RPMI7951 (cell line): ENCODE data around the gene PRKCQ. TPM values are rescaled to one million over a fixed set of nuclear protein-coding genes. Genes with fewer than 3 reads are reported as not detected.
A peak's percentile ranks its signal among the peaks of the same experiment; 100 is the strongest.

Source experiments
- DNase-seq: peaks from one replicate; pipeline ENCODE4 v3.0.0-alpha.2; 2012; ENCODE audit warnings: low read depth
- total RNA-seq: library from RNA; depleted of rRNA; stranded (reverse); fragments of >200 nt; shearing (Covaris generic); gene quantifications from 2 replicates; pipeline ENCODE4 v1.2.3, GENCODE V29; 2014

PRKCQ gene
- total RNA-seq, 1 experiment from 2014 or later, result not detected

DNA sequence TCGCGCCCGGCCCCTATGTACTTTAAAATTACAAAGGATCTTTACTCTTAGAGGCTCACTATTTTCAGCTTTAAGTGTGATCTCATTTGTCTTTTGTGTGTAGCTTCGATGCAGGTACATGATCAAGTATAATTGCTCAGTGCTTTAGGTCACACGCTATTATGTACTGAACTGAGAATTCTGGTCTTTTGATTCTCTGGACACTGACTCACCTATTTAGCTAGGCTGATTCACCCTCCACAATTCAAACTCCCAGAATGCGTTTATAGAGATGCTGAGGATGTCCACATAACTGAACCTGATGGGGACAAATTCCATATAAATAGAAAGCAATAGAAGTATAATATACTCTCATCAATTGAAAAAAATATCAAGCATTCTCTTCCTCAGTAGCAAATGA, 57.8 kb downstream of the PRKCQ start:
- no peak for DNase-seq

DNA sequence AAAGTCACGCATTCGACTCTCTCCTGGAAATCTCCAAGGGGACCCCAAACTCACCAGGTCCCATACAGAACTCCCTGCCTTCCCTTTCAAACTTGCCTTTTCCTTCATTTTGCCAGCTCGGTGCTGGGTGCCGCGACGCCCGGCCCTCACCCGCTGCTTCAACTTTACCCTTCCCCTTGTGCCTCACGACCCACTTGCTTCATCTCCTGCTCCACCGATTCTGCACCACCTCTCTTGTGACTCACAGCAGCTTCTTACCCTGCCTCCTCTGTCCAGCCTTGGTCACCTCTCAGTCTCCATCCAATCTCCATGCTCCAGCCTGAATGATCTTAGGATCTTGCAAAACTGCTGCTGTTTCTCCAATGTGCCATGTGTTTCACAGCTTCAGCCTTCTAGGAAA, 59.9 kb downstream of the PRKCQ start:
- DNase-seq, result no peak

DNA sequence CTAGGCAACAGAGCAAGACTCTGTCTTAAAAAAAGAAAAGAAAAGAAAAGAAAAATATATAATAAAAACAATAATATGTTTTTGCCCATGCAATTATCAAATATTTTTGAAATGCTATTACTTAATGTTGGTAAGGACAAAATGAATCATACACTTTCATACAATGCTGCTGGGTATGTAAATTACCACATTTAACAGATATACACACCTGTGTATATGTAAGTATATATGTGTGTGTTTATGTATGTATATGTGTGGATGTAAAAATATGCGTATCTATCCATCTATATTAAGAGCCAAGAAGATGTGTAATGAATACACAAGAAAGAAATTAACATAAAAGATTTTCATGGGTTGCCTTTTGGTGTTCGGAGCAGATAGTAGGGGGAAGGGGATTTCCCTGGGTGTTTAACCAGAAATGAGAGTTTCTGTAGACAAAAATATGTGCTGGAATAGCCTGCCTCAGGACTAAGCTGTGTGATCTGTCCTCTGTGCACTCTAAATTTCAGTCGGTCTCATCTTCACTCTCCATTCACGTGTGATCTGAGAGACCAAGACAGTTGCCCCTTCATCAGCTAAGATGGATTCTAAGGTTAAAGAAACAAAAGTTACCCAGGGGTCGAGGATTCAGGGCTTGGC, 61.2 kb downstream of the PRKCQ start:
- no peak for DNase-seq

DNA sequence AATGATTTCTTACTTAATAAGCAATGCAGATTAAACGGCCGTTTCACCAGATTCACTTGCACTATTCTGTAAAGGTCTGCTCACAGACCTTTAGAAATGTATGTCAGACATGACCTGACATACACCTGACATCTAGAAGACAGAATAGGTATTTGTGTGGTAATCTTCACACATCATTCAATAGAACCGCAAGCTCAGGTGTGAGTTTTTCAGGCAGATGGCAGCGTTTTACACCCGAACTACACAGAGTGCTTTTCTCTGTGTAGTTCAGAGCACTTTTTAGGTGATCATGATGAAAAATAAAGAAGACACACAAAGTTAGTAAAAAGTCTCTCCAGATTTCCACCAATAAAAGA, 63.2 kb downstream of the PRKCQ start:
- no peak for DNase-seq

DNA sequence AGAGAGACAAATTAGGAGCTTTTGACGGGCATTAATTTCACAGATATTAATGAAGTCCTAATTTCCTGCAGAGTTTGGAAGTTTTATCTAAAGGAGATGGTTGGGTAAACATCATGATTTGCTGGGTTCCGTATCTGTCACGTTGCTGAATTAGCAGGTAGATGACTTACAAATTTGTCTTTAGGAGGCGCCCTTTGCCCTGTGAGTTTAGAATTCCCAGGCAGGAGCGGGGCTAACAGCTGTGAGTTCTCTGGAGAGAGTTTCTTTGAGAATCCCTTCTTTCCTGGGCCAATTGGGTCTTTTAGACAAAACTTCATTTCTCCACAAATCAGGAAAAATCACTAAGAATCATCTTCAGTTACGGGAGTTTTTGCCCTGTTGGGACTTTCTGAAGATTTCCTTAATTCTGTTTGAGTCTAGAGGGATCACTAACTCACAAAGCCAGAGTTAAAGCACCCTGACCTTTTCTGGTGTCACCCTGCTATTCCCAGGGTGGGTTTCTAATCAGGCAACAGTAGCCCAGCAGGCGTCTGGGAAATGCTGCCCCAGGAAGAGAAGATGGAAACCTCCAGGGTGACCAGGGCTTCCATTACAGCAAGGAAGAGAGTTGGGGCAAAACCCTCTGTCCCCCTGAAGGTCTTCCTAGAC, 63.7 kb downstream of the PRKCQ start:
- DNase-seq, result no peak

DNA sequence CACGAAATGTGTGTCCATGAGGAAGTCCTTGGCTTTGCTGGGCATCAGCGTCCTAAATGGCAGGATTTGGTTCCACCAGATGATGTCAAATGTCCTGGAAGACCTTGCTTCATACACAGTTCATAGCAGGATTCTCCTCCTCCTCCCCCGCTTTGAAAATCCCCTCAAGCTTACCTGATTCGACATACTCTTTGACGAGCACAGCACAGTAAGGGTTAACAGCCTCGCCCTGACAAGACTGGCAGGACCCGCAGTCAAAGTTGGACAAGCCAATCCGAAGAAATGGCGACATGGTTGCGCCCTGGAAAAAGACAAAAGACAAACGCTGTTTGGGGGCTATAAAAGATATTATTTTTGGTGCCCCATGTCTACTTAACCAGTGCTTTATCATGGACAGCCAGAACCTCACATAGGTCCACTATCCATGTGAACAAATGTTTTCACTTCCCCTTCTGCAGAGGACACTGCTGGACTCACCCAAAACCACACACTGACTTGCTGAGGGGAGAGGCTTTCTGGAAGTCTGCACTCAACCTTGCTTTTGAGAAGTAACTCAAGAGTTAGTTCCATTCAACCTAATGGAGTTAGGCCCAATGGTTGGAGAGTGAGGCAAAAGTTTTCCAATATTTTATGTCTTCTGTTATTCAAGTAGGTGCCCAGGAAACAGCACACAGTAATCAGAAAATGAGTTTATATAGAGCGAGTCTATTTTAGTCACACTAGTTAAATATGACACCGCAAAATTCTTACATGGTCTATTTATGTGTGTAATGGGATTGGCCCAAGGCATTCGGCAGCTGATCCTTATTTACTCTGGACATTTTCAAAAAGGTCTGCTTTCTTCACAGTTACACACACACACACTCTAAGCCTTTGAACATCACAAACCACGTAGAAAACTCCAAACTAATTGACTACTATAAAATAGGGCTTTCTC, 65.0 kb downstream of the PRKCQ start:
- DNase-seq, result no peak

DNA sequence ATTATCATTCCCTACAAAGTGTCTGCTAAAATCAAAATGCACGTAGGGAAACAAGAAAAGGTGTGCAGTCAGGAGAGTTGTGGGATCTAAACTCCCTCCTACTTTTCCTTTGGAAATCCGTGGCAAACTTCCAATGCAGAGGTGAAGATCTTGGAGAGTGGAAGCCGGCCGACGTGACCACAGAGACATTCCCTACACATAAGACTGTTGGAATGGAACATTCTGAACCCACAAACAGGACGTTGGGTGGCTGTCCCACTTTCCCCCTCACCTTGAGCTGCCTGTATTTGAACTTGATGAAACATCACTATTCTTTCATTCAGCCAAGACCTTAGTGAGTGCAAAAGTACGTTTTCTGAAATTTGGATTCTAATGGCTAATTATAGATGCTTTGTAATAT, 65.9 kb downstream of the PRKCQ start:
- no peak for DNase-seq

DNA sequence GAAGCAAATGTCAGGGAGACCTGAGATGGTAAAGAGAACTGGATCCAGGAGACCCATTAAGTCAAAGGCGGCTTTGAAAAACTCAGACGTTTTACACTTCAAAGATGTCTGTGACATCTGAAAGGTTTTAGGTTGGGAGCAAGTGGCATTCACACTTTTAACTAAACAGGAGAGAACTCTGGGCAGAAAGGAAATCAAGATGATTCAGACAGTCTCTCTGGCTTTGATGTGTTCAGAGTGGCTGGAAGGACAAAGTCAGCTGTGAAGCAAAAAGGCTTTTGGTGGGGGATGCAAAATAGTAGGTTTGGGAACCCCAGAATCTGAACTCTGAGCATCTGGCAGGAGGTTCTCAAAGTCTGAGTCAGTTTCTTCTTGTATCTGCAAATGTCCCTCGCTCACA, 66.6 kb downstream of the PRKCQ start:
- DNase-seq, result no peak

DNA sequence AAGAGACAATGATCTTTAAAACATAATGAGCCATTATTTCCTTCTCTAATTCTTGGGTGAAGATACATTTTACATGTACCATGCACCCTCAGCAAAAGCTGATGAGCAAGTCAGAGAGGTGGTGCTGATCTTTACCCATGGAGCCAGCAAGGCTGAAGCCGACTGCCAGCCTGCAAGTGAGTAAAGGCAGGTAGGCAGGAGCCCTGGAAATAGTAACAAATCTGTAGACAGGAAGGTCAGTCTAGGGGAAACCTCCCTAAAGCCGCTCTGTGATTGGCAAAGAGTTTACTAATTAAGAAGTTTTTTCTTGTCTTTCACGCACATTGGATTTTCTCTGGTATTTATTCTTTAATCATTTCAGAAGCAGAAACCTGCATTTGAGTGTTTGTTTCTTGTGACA, 67.9 kb downstream of the PRKCQ start:
- DNase-seq, result no peak

DNA sequence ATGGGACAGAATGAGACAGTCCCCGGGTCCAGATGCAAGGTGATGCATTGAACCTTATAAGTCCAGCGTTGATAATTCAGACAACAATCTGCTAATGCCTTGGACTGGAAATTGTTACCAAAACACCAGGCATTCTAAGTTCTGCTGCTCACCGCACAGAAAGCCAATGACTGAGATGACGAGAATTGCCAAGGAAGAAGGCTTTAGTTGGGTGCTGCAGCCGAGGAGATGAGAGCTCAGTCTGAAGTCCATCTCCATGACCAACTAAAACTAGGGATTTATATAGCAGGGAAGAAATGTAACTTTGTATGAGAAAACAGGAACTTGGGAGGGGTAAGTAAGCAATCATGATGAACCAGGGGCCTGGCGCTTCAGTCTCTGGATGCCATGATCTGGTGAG, 68.7 kb downstream of the PRKCQ start:
- no peak for DNase-seq

DNA sequence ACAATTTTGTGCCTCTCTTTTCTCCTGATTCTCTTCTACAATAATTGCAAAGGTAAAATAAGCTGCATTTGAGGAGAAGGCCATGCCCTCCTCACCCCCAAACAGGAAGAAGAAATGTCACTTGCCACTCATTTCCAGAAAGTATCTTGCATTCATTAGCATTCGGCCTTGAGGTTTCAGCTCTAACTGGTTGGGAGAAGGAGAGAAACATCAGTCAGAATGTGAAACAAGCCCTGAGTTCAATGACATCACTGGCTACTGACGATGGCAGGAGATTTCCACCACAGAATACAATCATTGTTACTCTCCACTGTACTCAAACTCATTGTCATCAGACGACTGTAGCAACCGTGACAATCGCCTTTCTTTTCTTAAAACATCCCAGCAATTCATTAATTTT, 72.8 kb downstream of the PRKCQ start:
- no peak for DNase-seq

DNA sequence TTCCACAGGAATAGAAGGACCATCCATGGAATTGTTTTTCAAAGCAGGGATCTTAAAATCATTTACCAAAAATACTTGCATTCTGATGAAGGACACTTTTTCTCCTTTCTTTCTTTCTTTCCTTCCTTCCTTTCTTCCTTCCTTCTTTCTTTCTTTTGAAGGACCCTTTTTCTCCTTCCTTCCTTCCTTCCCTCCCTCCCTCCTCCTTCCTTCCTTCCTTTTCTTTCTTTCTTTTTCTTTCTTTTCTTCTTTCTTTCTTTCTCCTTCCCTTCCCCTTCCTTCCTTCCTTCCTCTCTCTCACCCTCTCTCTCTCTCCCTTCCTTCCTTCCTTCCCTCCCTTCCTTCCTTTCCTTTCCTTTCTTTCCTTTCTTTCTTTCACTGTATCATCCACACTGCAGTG, 74.8 kb downstream of the PRKCQ start:
- DNase-seq, result no peak

DNA sequence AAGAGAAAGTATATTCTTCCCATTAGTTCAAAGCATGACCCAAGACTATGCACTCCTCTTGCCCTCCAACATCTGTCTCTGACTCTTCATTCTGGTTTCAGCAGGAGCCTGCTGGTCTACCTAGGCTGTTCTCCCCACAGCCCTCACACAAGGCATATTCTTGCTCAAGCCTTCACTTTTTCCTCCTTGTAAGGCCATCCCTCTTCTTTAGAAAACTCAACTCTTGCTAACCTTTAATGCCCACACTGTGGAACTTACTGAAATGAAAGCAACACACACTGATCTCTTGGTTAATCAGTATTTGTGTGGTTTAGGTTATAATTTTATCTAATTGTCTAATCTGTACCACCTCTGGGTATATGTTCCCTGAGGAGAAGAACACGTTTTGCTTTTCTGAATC, 75.8 kb downstream of the PRKCQ start:
- DNase-seq, result no peak

DNA sequence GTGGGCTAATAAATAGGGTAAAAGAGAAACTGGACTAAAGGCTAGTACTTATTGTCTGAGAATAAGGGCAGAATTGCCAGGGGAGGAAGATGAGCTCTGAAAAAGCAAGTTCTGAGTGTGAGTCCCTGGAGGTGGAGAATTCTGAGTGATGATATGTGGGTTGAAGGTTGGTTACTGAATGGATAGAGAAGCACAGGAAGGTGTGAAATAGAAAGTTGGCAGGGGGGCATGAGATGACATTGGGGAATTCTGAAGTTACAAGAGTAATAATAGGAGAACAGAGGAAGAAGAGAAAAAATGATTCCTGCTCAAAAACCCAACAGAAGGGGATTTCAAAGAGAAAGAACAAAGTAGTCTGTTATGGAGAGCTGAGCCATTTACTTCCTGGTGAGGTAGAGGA, 76.9 kb downstream of the PRKCQ start:
- DNase-seq, result no peak

DNA sequence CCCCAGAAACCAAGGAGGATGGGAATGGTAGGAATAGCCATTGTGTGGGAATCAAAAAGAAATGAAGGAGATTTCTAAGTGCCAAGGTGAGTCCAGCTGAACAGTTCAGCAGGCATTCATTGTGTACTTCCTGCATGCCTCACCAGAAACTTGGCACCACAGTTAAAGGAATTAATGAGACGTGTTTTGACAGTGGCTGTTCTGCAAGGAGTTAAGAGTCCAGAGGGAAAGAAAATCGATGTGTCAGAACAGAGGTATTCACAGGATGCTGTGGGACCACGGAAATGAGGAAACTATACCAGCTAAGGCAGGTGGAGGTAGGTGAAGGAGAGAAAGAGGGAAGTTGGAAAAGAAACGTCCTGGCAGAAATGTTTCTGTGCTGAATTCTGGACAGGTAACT, 78.1 kb downstream of the PRKCQ start:
- DNase-seq, result no peak

DNA sequence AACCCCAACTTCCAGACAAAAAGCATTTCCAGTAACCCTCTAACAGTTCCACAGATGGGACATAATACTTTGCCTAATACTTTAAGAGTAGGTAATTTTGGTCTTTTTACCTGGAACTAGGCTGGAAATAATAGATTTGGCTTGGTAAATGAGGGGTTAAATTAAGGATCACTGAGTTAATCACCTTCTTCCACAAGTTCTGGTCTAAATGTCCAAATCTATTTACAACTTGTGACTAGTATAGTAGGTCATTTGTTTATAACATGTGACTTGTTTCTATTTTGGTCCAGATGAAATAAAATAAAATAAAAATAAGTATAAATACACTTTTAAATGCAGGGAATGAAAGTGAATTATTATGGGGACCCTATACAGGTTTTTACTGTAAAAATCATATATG, 80.1 kb downstream of the PRKCQ start:
- DNase-seq, result no peak

DNA sequence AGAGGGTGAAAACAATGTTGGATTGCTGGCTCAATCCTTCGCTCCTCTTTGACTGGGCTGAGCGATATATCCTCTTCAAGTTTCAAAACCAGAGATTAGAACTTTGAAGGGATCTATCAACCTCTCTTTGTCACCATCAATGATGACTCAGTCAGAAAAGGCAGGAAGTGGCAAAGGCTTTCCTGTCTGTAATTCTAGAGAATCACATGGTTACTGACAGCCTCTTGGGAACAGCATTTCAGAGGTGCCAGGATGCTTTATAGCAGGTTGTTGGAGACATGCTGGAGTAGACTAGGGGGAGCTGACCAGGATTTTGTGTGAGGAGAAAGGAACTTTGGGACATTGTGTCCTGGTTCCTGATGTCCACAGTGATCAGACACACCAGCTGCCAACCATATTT, 81.3 kb downstream of the PRKCQ start:
- peak; percentile 27 for DNase-seq

DNA sequence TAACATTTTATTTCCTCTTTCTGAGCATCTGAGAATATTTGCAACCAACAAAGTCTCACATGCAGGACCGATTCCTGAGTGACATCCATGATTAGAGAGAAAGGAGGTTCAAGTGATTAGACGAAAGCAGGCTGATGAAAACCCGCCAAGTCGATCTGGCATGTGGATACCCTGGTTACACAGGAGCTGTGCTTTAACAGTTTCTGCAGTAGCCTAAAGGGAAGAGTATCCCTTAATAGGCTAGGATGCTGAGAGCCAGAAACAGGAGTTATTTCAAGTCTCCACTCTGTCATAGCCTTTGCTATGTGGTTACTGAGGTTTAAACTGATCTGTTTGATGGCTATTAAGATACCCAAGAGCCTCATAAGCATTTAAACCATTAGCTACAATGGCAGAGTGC, 82.5 kb downstream of the PRKCQ start:
- DNase-seq, result no peak

DNA sequence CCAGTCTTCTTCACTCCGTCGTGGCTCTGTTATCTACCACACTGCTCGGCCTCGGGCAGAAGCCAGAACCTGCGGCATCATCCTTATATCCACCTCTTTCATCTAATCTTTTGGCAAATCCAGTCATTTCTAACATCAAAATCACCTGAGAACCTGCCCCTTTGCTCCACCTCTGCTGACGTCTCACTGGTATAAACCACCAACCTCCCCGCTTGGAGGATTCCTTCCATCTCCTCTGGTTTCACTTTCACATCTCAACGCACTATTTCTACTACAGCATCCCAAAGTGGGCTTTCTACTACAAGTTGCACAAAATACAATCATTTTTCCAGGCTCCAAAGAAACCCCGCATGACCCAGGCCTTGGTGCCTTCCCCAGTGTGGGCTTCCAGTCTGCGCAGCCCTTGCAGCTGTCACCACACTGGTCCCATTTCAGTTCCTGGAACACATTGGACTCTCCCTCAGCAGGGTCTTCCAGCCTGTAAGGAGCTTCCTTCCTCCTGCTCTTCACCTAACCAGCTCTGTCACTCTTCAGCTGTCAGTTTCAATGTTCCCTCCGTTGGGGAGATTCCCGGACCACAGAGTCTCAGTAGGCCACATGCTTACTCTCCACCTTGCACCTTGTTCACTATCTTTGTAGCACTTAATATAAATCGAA, 85.0 kb downstream of the PRKCQ start:
- peak; percentile 41 for DNase-seq

DNA sequence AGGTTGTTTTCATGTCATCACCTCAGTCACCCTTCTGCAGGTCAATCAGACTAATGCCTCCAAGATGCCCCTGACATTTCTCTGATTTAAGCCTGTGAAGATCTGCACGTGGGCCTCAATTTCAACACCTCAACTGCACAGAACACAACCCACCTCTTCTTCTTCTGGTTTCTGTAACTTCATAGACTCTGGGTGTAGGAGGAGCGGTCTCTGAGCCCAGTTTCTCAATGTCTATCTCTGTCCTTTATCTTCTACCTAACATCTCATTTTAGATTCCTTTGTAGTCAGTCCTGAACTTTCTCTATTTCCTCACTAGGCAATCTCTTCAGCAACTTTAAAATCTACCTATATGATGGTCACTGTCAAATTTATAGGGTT, 85.6 kb downstream of the PRKCQ start:
- no peak for DNase-seq

DNA sequence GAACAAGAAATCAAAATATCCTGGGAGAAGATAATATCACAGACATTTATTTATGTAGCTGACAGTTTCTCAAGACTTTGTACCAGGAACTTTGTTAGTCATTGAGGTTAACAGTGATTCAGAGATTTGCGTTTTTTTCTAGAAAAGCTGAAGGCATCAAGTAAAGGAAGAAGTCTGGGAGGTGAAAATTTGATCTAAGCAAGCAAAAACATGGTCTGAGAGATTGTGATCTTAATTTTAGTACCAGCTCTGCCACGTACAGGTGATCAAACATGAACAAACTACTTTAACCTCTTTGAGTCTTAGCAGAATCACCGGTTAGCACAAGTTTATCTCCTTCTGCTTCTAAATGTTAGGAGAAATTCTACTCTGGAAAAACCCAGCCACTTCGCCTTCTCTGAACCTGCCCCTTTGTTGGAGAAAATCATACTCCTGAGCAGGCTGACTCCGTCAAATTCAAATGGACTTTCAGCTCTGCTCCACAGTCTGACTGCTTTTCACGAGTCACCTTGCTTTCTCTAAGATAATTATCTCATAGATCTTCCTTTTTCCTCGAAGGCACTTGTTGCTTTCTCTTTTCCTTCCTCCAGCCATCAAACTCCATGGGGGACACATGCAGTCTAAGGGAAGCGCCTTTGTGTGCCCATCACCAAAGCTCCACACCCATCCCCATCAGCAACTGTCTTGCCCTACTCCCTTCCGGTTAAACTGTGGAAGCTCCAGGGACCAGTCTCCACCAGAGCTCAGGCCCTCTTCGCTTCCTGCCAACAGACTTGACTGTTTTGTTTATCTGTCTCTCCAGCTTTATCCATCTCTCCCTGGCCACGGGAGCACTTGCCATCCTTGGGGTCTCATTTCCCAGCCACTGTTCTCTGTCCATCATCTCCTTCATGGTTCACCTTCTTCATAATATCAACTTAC, 86.3 kb downstream of the PRKCQ start:
- peak; percentile 60 for DNase-seq
